ENCODE data around the gene SV2C.
"Not testable (repeated sequence)": the region's sequence is repeated elsewhere in the genome, so short reads cannot be mapped to it uniquely, and the experiment has no call there.

Gene SV2C

GRCh38 chr5:76199336-76200318 lies 116.4 kb downstream of the SV2C start:
- no peak for DNase-seq (ENCODE audit: low read depth in 2 of 2)

GRCh38 chr5:76202182-76202581 lies 119.0 kb downstream of the SV2C start:
- DNase-seq (ENCODE audit: low read depth in 2 of 2) = no peak

- DNase-seq (ENCODE audit: low read depth in 2 of 2) = no peak
Observed at GRCh38 chr5:76204191-76204590, 121.0 kb downstream of the SV2C start.

GRCh38 chr5:76204713-76205112 lies 121.5 kb downstream of the SV2C start:
- no peak for DNase-seq (ENCODE audit: low read depth in 2 of 2)

- DNase-seq (ENCODE audit: low read depth in 2 of 2) = no peak
Observed at GRCh38 chr5:76207120-76207519, 123.9 kb downstream of the SV2C start.

GRCh38 chr5:76209297-76209696 lies 126.1 kb downstream of the SV2C start:
- no peak for DNase-seq (ENCODE audit: low read depth in 2 of 2)

GRCh38 chr5:76210946-76211345 lies 127.8 kb downstream of the SV2C start:
- no peak for DNase-seq (ENCODE audit: low read depth in 2 of 2)

- no peak for DNase-seq (ENCODE audit: low read depth in 2 of 2)
Observed at GRCh38 chr5:76213858-76214257, 130.7 kb downstream of the SV2C start.

GRCh38 chr5:76216748-76217147 lies 133.6 kb downstream of the SV2C start:
- DNase-seq (ENCODE audit: low read depth in 2 of 2) = no peak

- DNase-seq (ENCODE audit: low read depth in 2 of 2) = no peak
Observed at GRCh38 chr5:76219636-76220035, 136.5 kb downstream of the SV2C start.

GRCh38 chr5:76221311-76221710 lies 138.1 kb downstream of the SV2C start:
- DNase-seq (ENCODE audit: low read depth in 2 of 2) = no peak

GRCh38 chr5:76222318-76222717 lies 139.1 kb downstream of the SV2C start:
- no peak for DNase-seq (ENCODE audit: low read depth in 2 of 2)

GRCh38 chr5:76223696-76224095 lies 140.5 kb downstream of the SV2C start:
- no peak for DNase-seq (ENCODE audit: low read depth in 2 of 2)

GRCh38 chr5:76224898-76225297 lies 141.7 kb downstream of the SV2C start:
- no peak for DNase-seq (ENCODE audit: low read depth in 2 of 2)

- no peak for DNase-seq (ENCODE audit: low read depth in 2 of 2)
Observed at GRCh38 chr5:76225336-76225735, 142.2 kb downstream of the SV2C start.

- DNase-seq (ENCODE audit: low read depth in 2 of 2) = no peak
Observed at GRCh38 chr5:76229900-76230299, 146.7 kb downstream of the SV2C start.

- no peak for DNase-seq (ENCODE audit: low read depth in 2 of 2)
Observed at GRCh38 chr5:76230711-76231285, 147.6 kb downstream of the SV2C start.

GRCh38 chr5:76234665-76235064 lies 151.5 kb downstream of the SV2C start:
- no peak for DNase-seq (ENCODE audit: low read depth in 2 of 2)

GRCh38 chr5:76236684-76237083 lies 153.5 kb downstream of the SV2C start:
- no peak for DNase-seq (ENCODE audit: low read depth in 2 of 2)

- no peak for DNase-seq (ENCODE audit: low read depth in 2 of 2)
Observed at GRCh38 chr5:76240336-76240735, 157.2 kb downstream of the SV2C start.

GRCh38 chr5:76242155-76242554 lies 159.0 kb downstream of the SV2C start:
- DNase-seq (ENCODE audit: low read depth in 2 of 2) = not testable (repeated sequence)

- no peak for DNase-seq (ENCODE audit: low read depth in 2 of 2)
Observed at GRCh38 chr5:76245590-76245989, 162.4 kb downstream of the SV2C start.

- DNase-seq (ENCODE audit: low read depth in 2 of 2) = no peak
Observed at GRCh38 chr5:76249621-76250020, 166.4 kb downstream of the SV2C start.
